ENCODE measurements around the gene YPEL2.

Gene YPEL2

DNA sequence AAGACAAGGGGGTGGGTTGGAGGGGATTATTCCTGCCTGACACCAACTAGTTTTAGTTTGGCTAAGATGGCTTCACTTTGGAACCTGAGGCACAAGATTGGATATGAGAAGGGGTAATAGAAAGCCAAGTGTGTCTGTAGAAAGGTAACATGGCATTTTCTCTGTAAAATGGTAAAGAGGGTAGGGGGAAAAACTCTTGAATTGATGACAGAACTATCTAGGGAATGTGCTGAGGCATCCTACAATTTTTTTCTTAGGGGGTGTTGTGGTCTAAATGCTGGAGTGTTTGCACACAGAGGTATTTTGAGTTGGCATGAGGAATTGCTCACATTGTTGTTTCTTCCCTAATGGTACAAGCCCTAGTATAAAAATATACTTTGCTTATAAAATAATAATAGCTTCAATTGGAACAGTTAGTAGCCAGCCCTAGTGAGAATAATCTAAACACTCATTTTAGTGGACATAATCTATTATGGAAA is 25.8 kb downstream of the YPEL2 start:
- DNase-seq: no peak

DNA sequence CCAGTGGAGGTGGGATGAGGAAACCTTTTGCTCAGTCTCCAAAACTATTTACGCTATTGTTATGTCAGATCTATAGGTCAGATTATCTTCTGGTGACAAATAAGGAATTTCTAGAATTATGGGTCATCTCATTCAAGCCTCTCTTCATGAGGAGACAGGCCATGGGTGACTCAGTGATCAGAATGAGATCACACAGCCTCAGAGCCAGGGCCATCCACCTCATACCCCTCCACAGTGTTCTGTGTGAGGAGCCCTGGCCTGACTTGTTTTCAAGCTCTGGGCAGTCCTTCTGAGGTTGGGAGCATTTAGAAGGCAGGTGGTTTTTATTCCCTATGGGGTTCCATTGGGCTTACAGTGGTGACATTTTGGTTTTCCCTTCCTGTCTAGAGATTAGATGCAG is 26.5 kb downstream of the YPEL2 start:
- no peak for DNase-seq

DNA sequence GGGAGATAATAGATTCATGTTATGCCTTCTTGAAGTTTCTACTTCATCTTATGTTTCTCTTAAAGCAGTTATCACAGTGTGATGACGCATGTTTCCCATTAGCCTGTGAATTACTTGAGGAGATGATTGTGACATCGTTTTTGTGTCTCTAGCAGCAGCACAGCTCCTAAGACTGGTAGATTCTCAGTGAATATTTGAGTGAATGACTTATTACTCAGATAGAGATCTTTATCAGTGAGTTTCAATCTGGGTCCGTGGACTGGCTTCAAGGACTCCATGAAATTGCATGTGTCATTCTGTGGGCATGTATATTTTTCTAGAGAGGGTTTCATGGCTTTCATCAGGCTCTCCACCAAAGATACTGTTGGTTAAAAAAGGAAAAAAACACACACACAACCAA is 29.9 kb downstream of the YPEL2 start:
- DNase-seq: peak in 1 of 2 experiments; percentile 27

DNA sequence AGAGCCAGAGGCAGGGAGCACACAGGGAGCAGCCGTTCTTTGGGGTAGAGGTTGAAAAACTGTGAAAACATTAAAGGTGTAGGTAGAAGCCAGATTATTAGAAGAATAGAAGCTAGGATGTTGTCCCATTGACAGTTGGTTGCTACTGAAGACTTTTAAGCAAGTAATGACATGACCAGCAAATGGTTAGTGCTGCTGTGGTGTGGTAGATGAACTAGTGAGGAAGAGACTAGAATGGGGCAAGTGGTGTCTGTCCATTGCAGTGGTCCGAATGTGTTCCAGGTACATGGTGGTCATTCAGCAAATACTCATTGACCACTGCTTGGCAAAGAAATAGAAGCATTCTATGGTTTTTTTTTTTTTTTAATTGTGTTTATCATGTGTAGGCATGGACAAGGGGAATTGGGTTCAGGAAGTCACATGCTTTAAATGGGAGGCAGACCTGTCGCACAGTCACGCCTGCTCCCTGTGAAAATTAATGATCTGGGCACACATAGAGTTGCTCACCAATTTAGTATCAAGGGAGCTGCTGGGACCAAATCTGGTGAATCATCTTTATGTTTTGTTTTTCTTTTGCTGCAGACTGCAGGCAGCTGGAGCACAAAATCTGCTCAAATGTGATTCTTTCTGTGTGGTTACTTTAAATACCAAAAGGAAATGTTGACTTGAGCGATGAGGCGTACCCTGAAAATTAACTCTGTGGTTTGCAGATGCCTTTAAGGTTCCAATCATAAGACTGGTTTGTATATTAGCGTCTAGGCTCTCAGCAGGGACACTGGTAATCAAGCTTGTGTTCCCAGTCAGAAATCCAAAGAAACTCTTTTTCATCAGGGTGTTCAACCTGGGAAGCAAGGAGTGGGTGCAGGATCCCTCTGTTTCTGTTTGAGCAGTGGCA is 30.7 kb downstream of the YPEL2 start:
- DNase-seq: peak in 1 of 2 experiments; percentile 40

DNA sequence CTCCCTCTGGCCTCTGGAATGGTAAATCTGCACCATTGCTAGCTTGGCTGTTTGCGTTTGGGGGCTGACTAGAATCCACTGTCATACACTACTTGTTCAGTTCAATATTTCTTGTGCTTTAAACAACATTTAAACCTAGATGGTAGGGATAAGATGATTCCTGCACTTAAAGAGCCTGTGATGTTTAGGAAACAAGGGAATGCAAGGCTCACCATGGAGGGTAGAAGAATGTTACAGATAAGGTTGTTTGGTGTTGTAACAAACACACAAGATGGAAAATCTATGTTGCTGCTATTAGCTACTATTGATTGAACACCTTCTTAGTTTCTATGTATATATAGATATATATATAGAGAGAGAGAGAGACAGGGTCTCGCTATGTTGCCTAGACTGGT is 31.4 kb downstream of the YPEL2 start:
- no peak for DNase-seq

DNA sequence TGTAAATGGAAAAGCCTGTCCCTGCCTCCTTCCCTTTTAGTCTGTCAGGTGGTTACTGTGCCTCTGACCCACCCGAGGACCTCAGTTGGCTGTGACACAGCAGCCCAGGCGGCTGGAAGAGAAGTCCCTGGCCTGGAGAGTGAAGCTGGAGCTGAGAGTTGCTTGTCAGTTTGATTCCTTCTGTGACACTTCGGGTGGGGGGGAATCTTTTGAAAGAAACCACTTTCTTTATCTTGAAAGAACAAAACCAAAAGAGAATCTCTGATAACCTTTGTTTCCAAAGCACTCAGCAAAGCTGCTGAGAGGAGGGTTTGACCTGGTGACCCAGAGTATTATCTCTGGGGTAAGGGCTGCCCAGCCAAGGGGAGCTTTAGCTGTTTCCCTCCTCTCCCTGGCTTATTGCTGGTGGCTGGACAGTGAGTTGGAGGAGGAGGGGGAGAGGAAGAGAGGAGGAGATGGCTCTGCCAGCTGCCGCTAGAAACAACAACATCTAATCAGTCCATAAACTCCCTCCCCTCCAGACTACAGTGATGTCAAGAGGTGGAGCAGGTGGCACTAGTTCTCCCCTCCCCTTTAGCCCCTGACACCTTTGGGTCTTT is 34.0 kb downstream of the YPEL2 start:
- no peak for DNase-seq

DNA sequence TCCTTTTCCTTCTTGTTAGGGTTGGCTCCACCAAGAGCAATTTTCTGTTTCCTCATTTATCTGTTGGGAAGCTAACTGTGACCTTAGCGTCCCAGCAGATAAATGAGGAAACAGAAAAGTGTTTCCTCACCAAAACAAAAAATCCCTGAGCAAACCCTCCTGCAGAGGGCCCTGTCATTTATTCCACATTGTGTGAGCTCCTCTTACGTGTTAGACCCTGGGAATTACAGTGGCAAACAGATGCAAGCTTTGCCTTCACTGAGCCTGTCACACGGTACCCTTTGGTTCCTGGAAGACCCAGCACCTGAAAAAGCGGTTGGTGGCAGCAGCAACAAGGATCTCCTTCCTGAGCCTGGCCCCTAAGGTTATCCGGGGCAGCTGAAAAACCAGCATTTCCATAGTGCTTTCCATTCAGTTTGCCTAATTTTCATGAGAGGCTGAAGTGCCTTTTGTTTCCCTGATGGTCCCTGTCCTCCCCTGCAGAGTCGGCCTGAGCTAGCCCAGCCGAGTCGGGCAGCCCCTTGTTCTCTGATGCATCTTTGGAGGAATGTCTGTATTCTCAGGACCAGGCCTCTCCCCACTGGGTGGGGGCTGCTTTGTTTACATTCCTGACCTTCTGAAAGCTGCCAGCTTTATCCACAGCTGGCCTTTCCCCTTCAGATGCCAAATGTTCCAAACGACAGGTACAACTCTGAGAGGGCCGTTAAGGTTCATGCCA is 34.7 kb downstream of the YPEL2 start:
- DNase-seq: no peak

DNA sequence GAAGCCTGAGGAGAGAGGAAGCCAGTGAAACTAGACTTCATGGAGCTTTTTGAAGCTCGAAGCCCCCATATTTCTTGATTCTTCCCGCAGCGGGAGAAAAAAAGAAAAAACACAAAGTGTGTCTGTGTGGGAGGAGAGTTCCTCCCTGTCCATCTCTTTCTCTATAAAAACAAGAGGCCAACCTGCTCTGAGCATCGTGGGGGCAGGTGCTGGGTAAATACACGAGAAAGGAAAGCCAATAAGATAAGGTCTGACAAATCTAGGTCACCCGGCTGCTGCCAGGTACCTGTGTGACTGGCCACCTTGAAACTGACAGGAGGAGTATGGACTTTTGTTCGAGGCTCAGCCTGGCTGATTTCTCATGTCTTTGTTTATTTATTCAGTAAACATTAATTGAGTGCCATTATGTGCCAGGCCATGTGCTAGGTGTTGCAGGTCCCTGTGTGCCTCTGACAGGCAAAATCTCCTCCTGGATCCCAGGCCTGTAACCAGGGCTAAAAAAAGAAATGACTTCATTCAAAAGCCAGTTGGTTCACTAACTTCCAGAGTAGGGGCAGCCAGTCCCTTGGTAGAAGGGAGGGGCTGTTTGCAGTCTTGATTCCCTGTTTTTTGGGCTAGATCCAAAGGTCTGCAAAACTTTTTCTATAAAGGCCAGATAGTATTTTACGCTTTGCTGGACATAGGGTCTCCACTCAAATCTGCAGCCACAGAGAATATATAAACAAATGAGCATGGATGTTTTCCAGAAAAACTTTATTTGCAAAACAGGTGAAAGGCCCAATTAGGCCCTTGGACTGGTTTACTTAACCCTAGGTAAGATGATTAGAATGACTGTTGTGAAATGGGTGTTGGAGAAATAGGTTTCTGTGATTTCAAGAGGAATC is 35.6 kb downstream of the YPEL2 start:
- DNase-seq: no peak

DNA sequence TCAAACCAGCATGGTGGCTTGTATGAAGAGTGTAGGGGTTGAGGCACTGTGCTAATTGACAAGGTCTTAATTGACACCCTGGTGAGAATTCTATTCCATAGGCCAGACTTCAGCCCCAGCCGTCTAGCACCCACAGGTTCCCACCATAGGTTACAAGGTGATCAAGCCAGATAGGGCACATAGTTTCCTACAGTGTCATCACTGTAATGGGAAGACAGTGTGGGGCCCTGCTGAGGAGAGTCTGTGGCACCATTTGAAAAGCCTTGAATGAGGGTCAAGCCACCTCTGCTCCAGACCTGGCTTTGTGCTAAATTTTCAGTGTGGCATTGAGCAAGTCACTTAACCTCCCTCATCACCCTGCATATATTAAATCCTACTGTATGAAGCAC is 36.2 kb downstream of the YPEL2 start:
- DNase-seq: no peak

DNA sequence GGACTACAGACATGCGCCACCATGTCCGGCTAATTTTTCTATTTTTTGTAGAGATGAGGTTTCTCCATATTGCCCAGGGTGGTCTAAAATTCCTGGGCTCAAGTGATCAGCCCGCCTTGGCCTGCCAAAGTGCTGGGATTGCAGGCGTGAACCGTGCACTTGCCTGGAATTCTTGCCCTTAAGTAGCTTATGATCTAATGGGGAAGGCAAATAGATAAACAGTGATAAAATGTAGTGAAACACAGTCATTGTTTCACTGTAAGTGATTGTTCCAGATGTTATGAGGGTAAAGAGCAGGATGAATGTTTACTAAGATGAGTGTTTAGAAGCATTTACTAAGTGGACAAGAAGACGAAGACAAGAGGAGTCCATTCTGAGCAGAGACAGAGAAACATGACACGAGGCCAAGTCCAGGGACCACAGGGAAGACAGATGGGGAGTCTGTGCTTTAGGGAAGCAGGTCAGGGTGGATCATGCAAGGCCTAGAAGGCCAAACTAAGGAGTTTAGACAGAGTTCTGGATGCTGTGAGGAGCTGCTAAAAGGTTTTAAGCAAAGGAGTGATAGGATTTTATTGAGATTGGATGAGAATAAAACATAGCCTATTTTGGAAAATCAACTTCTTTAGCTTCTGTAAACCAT is 36.9 kb downstream of the YPEL2 start:
- no peak for DNase-seq

DNA sequence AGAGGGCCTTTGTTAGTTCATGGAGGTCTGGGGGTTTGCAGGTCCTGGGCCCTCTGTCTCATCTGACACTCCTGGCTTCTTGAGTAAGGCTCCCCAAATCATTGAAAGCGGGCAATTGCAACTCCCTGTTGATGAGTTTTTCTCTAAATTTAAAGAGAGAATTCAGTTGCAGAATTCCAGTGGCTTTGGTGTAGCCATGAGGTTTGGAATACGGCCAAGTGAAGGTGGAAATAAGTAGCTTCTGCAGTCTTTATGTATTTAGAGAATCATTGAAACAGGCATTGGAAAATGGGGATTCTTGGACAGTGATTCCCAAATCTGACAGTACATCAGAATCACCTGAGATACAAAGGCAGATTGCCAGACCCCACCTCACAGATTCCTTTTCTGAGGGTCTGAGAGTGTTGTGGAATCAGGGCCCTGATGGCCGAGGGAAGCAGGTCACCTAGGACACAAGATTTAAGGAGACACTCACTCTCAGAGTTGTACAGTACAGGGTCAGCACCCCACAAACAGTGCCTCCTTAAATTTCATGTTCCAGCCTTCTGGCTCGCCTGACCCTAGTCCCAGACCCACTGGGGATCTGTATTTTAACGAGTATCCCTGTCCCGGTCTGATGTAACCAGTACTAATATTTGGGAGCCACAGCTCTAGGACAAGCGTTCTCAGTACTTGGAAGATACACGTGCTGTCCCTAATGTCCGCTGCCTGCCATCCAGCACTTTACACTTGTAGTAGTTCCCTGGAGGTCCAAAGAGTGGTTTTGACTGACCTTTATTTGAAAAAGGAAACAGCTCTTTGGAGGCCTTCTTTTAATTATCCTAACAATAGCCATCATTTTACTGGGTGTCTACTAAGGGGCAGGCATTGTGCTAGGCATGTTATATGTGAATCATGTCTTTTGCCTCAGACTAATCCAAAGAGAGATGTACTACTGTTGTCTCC is 37.8 kb downstream of the YPEL2 start:
- no peak for DNase-seq

DNA sequence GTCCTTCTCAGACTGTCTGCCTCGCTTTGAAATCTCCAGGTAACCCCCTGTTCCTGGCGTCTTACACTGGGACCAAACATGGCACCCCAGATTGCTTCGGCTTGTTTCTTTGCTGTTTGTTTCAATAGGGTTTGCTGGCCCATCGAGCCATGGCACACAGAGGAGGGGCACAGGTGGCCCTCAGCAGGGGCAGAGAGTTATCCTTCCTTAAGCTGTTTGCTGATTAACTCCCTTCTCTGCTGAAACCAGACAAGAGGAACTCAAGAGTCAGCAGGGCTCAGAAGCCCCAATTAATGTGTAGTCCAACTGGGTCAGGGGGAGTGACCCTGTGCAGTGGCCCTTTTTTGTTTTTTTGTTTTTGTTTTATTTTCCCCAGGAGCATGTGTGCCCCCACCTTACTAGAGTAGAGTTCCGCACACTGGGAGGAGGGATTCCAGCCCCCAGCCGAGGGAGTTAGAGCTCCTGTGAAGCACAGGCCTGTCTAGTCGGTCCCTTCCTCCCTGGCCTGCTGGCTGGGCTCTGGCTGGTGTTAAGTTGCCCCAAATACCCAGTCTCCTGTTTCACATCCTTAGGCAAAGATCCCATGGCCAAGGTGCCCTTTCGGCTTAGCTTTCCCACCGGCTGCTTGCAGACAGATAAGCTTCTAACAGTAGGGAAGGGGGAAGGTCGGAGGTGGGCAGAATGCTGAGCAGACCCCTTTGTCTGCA is 39.3 kb downstream of the YPEL2 start:
- no peak for DNase-seq

DNA sequence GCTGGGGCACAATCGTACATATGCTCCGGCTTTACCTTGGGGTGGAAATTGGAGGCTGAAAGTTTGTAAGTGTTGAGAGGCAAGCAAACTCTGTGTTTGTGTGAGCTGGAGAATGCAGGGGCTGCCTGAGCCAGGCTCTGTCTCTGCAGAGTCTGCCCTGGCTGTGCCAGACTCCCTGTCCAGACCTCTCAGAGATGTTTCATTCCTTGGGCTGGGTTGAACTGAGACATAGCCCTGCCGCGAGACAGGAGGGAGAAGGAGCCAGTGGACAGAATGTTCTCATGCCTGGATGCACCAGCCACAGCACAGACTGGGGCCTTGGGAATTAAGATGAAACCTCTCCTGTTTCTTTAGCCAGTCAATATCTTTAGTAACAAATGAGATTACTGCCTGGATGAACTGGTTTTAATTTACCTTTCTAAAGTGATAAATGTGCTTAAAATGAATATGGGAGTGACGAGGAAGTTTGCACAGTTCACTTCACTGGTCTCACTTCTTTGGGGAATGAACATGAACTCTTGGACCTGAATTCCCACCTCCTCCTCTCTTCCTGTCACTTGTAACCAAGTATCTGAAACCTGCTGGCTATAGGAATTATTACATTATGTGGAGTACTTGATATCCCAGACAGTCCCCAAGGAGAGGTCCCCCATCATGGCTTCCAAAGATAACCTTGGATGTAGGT is 40.1 kb downstream of the YPEL2 start:
- no peak for DNase-seq

DNA sequence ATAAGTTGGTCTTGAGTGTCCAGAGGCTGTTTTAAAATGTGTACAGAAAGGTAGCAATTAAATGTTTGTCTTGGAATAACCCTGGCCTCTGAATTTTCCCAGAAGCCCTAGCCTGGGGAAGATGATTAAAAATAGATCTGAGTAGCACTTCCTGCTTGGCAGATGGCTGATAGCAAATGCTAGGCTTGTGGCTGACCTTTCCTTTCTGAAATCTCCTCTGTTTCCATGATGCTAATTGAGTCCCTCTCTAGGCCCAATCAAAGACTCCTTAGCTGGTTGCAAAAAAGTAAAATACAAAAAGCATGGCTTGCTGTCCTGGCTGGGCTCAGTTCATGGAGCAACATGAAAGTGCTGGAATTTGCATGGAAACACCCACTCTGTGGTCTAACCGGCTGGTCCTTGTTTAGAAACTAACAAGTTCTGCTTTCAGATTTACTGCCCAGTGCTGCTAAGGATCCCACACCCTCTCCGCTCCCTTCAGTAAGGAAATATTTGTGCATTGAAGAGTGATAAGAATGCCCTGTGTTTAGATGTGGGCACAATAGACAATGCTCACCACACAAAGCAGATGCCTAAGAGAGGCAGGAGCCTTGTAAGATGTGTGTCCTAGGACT is 40.8 kb downstream of the YPEL2 start:
- no peak for DNase-seq

DNA sequence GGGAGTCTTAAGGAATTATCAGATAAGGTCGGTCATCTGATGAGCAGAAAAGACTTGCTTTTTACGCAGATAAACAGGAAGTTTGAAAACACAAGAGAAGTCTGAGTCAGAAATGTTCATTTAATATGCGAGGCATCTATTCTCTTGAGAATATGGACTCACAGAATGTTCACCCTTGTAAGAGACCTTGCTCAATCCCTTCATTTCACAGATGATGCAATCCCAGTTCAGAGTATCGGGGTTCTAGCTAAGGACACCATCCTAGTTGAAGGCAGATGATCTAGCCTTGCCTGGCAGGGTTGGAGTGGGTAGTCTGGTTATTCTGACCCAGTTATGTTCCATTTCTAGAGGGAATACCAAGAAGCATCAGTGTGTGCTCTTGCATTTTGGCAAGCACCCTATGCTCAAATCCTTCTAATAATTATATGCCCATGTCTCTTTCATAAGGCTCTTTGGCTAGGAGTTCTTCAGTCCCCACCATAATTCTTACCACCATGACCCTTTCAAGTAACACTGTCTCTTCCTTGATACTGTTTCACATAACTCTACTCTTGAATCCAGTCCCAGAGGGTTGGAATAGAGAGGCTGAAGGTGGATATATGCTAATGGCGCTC is 42.5 kb downstream of the YPEL2 start:
- no peak for DNase-seq

DNA sequence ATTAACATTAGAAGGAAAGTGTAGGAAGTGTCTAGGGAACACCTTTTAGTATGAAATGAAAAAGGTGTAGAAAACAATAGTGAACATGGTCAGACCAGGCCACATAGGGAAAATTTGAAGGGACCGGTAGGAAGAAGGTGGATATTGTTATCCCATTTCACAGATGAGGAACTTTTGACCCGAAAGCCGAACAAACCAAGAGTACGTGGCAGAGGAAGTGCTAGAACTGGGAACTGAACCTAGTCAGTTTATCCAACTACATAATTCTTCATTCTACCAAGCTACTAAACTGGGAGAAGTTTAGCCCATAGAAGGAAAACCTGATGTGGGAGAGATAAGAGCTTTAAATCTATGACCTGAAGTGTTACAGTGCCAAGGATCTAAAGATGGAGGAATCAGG is 43.2 kb downstream of the YPEL2 start:
- no peak for DNase-seq

DNA sequence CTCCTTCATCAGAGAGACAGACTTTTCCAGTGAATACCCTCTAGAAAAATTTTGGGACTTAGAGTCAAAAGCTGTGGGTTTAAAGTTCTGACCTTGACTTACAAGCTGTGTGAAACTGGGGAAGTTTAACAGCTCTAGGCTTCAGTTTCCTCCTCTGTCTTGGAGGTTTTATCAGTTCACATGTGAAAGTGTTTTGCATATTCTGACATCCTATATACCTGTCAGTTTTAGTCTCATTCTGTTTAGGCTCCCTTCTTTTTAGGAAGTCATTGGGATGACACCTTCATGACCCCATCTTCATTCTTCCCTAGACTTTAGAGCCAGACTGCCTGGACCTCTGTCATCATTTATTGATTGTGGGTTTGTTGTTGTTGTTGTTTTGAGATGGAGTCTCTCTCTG is 44.4 kb downstream of the YPEL2 start:
- no peak for DNase-seq

DNA sequence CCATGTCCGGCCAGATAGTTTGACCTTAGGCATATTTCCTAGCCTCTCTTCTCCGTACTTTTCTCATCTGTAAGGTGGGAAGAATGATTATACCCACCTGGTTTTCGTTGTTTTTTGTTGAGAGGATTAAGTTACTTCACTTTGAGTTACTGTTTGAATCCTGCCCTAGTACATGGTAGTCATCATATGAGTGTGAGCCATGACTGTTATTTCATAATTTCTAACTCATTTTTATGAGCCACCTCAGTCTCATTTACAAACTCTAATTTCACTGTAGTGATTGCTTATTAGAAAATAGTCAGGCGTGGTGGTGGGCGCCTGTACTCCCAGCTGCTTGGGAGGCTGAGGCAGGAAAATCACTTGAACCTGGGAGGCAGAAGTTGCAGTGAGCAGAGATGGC is 45.1 kb downstream of the YPEL2 start:
- DNase-seq: no peak

DNA sequence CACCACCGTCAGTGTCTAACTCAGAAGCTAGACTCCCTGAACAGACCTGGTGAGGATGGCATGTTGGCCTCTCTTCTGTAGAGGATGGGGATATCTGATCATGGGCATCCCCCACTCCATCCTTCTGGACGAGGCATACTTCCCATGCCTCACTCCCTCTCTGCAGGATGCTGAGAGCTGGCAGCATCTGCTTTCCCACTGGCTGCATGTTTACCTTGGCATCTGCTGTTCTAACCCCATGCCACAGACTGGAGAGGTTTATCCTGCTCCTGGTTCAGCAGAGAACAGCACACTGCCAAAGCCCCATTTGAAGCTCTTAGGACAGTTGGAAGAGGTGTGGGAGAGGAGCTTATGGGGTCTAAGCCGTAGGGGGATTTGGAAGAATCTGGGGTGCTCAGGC is 46.0 kb downstream of the YPEL2 start:
- DNase-seq: no peak

Data from stimulated activated CD4-positive, alpha-beta T cell treated with anti-CD3 and anti-CD28 coated beads, Interleukin-4, amount 100 ng/mL, for 4 hours (primary cell).